Loucy (cell line): ENCODE measurements around the gene WDR4.

Experiments
- CTCF ChIP-seq: fragments of 200-600 bp; sonication (generic); conservative IDR thresholded peaks from 2 replicates; pipeline ENCODE4 v1.5.1; 2014; ENCODE audit warnings: mild to moderate bottlenecking, antibody characterized with exemption, low read length
- EZH2phosphoT487 ChIP-seq: fragments of 200-600 bp; IDR thresholded peaks from 2 replicates; pipeline ENCODE4 v1.6.1; 2018; ENCODE audit warnings: antibody characterized with exemption, mild to moderate bottlenecking, moderate library complexity, borderline replicate concordance

- no peak for TF ChIP-seq CTCF
- no peak for TF ChIP-seq EZH2phosphoT487
Observed at GRCh38 chr21:42861848-42862400, 17.4 kb downstream of the WDR4 start.
